Left ventricle myocardium inferior (tissue), 1 donor: ENCODE measurements around the gene PTGER3. TPM values are rescaled to one million over a fixed set of nuclear protein-coding genes. Genes with fewer than 3 reads are reported as not detected.
A peak's percentile ranks its signal among the peaks of the same experiment; 100 is the strongest.

Experiments used
- DNase-seq: peaks from one replicate; pipeline ENCODE4 v3.0.0-alpha.2; 2020
- H3K27ac ChIP-seq: fragments of 200-600 bp; replicated peaks from 2 replicates; pipeline ENCODE4 v1.8.0; 2021
- H3K27me3 ChIP-seq: fragments of 200-600 bp; 2 replicates; pipeline ENCODE4 v1.8.0; 2021; ENCODE audit warnings: low read depth
- H3K36me3 ChIP-seq: fragments of 200-600 bp; 2 replicates; pipeline ENCODE4 v1.8.0; 2021
- H3K4me1 ChIP-seq: fragments of 200-600 bp; 2 replicates; pipeline ENCODE4 v1.8.0; 2021
- H3K4me3 ChIP-seq: fragments of 200-600 bp; 2 replicates; pipeline ENCODE4 v1.8.0; 2021; ENCODE audit warnings: mild to moderate bottlenecking, moderate library complexity
- H3K9me3 ChIP-seq: fragments of 200-600 bp; replicated peaks from 2 replicates; pipeline ENCODE4 v1.8.0; 2021
- CTCF ChIP-seq: fragments of 200-600 bp; IDR thresholded peaks from 2 replicates; pipeline ENCODE4 v1.8.0; 2021; ENCODE audit warnings: antibody characterized with exemption, mild to moderate bottlenecking, borderline replicate concordance
- intact Hi-C: fragments of 100-400 bp; cut with micrococcal nuclease; formaldehyde crosslinking; loops from one replicate; pipeline ENCODE4 v1.11.0; 2022
- long read RNA-seq: library from polyadenylated mRNA; unstranded; transcript quantifications from one replicate; pipeline ENCODE4 v2.0.0, GENCODE V29; 2021
- total RNA-seq: library from RNA; stranded (reverse); fragmentation: NEBNext Ultra II Directional; extraction: Animal tissue kit (Norgen Biotek cat#: 25700); gene quantifications from one replicate; pipeline ENCODE4 v1.2.1, GENCODE V29; 2021
- donor health status: DM: no; HTN: yes; CAD: no; lungs with severe emphysema.

Gene PTGER3
- total RNA-seq, result 2.6 TPM
- long read RNA-seq, full-length matches to known transcripts, result 19 of 20 reads
- long read RNA-seq, partial matches to known transcripts, result 0 of 20 reads
- long read RNA-seq, other reads (novel, unspliced or antisense), result 1 of 20 reads

GRCh38 chr1:71047635-71048607, at the start of gene PTGER3:
Gene PTGER3 (minus strand): TSS chr1:71047816. CDS start chr1:71047577, 239 bp downstream.
- no peaks in the 10 kb centered on the region for H3K9me3 ChIP-seq
- TF ChIP-seq CTCF, result no peak
- H3K27me3 ChIP-seq, result peaks cover 46% of the 10 kb centered on the region
- peaks cover 20% of the 10 kb centered on the region for H3K4me1 ChIP-seq
- H3K27ac ChIP-seq, result no peak within 1 kb of the TSS
- peak within 1 kb of the TSS; percentile 70 for H3K4me3 ChIP-seq
- peak; percentile 60 for DNase-seq
- no peaks in the 10 kb centered on the region for H3K36me3 ChIP-seq
- intact Hi-C loops, result loop anchor here (5.0 kb wide), 1 partner anchor 521 kb away; no protein-coding TSS in a partner anchor

GRCh38 chr1:71094913-71095312, 47.3 kb upstream of the PTGER3 start:
- intact Hi-C loops, result no loop called here
- Histone ChIP-seq H3K36me3 (no peaks in the 10 kb centered on the region), H3K4me3 (no peak overlapping the region), H3K27ac (no peak overlapping the region), H3K27me3 (no peaks in the 10 kb centered on the region), H3K9me3 (no peaks in the 10 kb centered on the region), H3K4me1 (no peaks in the 10 kb centered on the region)
- no peak for DNase-seq
- TF ChIP-seq CTCF, result no peak

GRCh38 chr1:71093938-71094337, 46.3 kb upstream of the PTGER3 start:
- DNase-seq, result no peak
- Histone ChIP-seq H3K36me3 (no peaks in the 10 kb centered on the region), H3K9me3 (no peaks in the 10 kb centered on the region), H3K27ac (no peak overlapping the region), H3K4me1 (no peaks in the 10 kb centered on the region), H3K4me3 (no peak overlapping the region), H3K27me3 (no peaks in the 10 kb centered on the region)
- intact Hi-C loops, result no loop called here
- TF ChIP-seq CTCF, result peak; percentile 54

GRCh38 chr1:71089536-71090270, 42.1 kb upstream of the PTGER3 start:
- H3K4me3 ChIP-seq, result no peak overlapping the region
- no peak for TF ChIP-seq CTCF
- no peaks in the 10 kb centered on the region for H3K9me3 ChIP-seq
- DNase-seq, result no peak
- H3K27ac ChIP-seq, result no peak overlapping the region
- intact Hi-C loops, result no loop called here
- no peaks in the 10 kb centered on the region for H3K36me3 ChIP-seq
- H3K4me1 ChIP-seq, result no peaks in the 10 kb centered on the region
- H3K27me3 ChIP-seq, result no peaks in the 10 kb centered on the region

GRCh38 chr1:71088645-71089287, 41.1 kb upstream of the PTGER3 start:
- Histone ChIP-seq H3K36me3 (no peaks in the 10 kb centered on the region), H3K4me3 (no peak overlapping the region), H3K27ac (no peak overlapping the region), H3K9me3 (no peaks in the 10 kb centered on the region), H3K4me1 (no peaks in the 10 kb centered on the region), H3K27me3 (no peaks in the 10 kb centered on the region)
- no peak for TF ChIP-seq CTCF
- intact Hi-C loops, result no loop called here
- DNase-seq, result no peak
